Tongue (tissue), 2 donors: ENCODE measurements around the gene TMPRSS12. TPM values are rescaled to one million over a fixed set of nuclear protein-coding genes. Genes with fewer than 3 reads are reported as not detected.
A peak's percentile ranks its signal among the peaks of the same experiment; 100 is the strongest.
"Not testable (repeated sequence)": the region's sequence is repeated elsewhere in the genome, so short reads cannot be mapped to it uniquely, and the experiment has no call there.

Experiments used
- DNase-seq: peaks from one replicate; pipeline ENCODE4 v3.0.0-alpha.2; 2015
- total RNA-seq: library from RNA; depleted of rRNA; stranded (reverse); fragments of >200 nt; gene quantifications from one replicate; pipeline ENCODE4 v1.2.3, GENCODE V29; 2014

TMPRSS12 gene
- total RNA-seq, 1 donor from 2014 or later, result not detected

GRCh38 chr12:50859621-50860310 lies 17.0 kb downstream of the TMPRSS12 start:
- DNase-seq, result no peak

GRCh38 chr12:50862316-50862715 lies 19.6 kb downstream of the TMPRSS12 start:
- no peak for DNase-seq

- no peak for DNase-seq
These were observed 22.5 kb downstream of the TMPRSS12 start for GRCh38 chr12:50865266-50865665.

DNA sequence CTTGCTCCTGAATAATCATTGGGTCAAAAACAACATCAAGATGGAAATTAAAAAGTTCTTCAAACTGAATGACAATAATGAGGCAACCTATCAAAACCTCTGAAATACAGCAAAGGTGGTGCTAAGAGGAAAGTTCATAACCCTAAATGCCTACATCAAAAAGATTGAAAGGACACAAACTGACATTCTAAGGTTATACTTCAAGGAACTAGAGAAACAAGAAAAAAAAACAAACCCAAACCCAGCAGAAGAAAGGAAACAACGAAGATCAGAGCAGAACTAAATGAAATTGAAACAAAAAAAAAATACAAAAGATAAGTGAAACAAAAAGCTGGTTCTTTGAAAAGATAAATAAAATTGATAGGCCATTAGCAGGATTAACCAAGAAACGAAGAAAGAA lies 26.2 kb downstream of the TMPRSS12 start:
- not testable (repeated sequence) for DNase-seq

- DNase-seq, result no peak
These were observed 39.8 kb downstream of the TMPRSS12 start for GRCh38 chr12:50882563-50882962.

GRCh38 chr12:50887191-50887590 lies 44.5 kb downstream of the TMPRSS12 start:
- no peak for DNase-seq

DNA sequence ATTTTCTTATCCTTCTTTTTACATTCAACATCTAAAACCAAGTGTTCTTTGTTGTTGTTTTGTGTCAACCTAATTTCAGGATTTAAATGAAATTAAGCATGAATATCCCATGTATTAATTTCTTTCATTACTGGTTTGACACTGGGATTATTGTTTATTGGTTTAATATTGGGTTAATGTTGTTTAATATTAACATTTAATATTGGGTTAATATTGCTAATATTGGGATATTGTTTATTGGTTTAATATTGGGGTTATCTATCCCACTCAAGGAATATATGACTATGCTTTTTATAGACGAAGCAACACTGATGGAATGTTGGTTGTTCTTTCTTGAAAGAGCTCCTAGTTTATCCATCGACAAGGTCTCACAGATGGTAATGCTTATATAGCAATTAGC lies 45.9 kb downstream of the TMPRSS12 start:
- DNase-seq, result no peak

DNA sequence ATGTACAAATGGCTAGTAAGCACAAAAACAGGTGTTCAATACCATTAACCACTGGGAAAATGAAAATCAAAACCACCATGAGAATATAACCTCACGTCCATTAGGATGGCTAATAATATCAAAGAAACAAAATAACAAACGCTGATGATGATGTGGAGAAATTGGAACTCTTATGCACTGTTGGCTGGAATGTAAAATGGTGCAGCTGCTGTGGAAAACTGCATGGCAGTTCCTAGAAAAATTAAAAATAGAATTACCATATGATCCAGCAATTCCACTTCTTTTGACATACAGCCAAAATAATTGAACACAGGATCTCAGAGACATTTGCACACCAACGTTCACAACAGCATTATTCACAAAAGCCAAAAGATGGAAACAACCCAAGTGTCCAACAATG lies 51.5 kb downstream of the TMPRSS12 start:
- peak; percentile 68 for DNase-seq

- DNase-seq, result no peak
These were observed 59.0 kb downstream of the TMPRSS12 start for GRCh38 chr12:50901685-50902113.

- not testable (repeated sequence) for DNase-seq
These were observed 65.8 kb downstream of the TMPRSS12 start for GRCh38 chr12:50908479-50908878.

GRCh38 chr12:50912361-50912760 lies 69.6 kb downstream of the TMPRSS12 start:
- not testable (repeated sequence) for DNase-seq

GRCh38 chr12:50913224-50913623 lies 70.5 kb downstream of the TMPRSS12 start:
- DNase-seq, result no peak

DNA sequence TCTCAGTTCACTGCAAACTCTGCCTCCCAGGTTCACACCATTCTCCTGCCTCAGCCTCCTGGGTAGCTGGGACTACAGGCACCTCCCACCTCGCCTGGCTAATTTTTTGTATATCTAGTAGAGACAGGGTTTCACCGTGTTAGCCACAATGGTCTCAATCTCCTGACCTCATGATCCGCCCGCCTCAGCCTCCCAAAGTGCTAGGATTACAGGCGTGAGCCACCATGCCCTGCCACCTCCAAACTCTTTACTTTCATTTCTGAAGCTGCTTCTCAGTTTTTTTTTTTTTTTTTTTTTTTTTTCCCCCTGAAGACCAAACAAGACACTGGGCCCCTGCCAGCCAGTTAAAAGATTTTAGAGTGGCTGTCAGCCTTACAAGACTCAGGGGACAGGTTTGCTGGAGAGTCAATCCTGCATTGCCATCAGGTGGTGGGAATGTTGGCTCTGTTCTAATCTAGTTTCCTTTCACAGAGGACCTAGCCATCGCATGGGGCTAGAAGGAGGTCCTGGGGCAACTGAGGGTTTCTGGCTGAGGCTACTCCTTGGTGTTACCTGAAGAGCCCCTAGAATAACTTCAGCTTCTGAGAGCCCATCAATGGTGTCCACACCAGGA lies 72.3 kb downstream of the TMPRSS12 start:
- DNase-seq, result no peak

- no peak for DNase-seq
These were observed 73.6 kb downstream of the TMPRSS12 start for GRCh38 chr12:50916292-50916691.

GRCh38 chr12:50918584-50919316 lies 76.0 kb downstream of the TMPRSS12 start:
- DNase-seq, result no peak

- DNase-seq, result peak; percentile 24
These were observed 80.1 kb downstream of the TMPRSS12 start for GRCh38 chr12:50922820-50923219.

DNA sequence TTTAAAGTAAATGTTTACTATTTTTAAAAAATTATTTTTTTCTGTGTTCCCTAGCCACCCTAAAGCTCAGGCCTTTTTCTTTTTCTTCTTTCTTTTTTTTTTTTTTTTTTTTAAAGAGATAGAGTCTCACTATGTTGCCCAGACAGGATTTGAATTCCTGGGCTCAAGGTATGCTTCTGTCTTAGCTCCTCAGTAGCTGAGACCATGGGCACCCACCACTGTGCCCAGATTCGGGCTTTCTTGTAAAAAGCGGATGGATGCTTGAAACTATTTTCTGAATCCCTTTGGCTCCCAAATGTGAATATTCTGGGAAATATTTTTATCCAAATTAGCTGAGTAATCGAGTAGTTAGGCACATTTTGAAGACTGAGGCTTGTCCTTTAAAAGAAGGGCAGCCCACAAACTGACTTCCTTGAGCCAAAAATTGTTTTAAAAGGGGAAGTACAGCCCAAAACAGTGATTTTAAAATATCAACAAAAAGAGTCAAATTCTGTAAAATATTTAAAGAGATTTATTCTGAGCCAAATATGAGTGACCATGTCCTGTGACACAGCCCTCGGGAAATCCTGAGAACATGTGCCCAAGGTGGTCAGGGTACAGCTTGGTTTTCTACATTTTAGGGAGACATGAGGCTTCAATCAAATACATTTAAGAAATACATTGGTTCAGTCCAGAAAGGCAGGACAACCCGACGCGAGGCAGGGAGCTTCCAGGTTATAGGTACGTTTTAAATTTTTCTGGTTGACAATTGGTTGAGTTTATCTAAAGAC lies 80.8 kb downstream of the TMPRSS12 start:
- peak; percentile 7 for DNase-seq

DNA sequence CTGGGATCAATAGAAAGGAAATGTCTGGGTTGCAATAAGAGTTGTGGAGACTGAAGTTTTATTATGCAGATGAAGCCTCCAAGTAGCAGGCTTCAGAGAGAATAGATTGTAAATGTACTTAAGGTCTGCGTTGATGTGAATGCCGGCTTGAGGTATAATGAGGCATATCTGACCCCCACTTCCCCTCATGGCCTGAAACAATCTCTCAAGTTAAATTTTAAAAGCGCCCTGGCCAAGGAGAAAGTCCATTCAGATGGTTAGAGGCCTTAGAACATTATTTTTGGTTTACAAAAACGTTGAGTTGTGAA lies 81.4 kb downstream of the TMPRSS12 start:
- DNase-seq, result no peak

DNA sequence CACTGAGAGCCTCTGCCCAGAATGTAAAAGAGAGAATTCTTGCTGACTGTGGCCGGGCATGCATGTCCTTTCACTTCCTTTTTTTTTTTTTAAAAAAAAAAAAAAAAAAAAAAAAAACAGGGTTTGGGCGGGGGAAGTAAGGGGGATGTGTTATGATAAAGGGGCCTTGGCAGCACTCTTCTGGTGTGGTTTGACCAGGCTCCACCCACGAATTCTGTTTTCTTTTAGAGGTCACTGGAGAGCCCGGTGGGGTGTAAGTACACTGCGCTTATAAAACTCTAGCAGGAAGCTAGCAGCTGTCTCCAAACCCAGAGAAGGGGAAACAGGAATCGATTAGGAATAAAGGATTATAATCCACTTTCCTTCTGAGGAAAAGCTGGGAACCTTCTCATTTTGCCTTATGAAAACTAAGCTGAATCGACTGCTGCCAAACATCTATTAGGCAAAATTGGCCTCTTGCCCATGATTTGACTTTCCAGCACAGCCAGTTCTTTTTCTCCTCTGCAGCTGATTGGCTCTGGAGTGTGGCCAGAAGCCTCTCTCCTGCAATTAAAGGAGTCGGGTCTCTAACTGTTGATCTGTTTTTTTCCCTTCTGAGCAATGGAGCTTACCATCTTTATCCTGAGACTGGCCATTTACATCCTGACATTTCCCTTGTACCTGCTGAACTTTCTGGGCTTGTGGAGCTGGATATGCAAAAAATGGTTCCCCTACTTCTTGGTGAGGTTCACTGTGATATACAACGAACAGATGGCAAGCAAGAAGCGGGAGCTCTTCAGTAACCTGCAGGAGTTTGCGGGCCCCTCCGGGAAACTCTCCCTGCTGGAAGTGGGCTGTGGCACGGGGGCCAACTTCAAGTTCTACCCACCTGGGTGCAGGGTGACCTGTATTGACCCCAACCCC lies 82.0 kb downstream of the TMPRSS12 start:
- peak; percentile 98 for DNase-seq

GRCh38 chr12:50925342-50925651 lies 82.6 kb downstream of the TMPRSS12 start:
- DNase-seq, result no peak

DNA sequence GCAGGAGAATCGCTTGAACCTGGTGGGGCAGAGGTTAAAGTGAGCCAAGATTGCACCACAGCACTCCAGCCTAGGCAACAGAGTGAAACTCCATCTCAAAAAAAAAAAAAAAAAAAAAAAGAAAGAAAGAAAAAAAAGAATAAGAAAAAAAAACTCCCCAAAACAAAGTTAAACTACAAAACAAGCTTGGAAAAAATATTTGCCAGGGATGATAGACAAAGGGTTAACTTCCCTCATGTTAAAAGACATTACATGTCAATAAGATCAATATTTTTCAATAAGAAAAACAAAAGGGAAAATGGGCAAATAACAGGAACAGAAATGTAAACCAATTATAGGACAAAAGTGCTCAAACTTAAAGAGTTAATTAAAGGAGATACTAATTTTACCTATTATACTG lies 83.2 kb downstream of the TMPRSS12 start:
- DNase-seq, result no peak

- peak; percentile 10 for DNase-seq
These were observed 83.7 kb downstream of the TMPRSS12 start for GRCh38 chr12:50926415-50926814.
